ENCODE data around the gene XK. TPM values are rescaled to one million over a fixed set of nuclear protein-coding genes. Genes with fewer than 3 reads are reported as not detected.

XK gene
- total RNA-seq, 1 experiment from 2014 or later = 11.3 TPM

DNA sequence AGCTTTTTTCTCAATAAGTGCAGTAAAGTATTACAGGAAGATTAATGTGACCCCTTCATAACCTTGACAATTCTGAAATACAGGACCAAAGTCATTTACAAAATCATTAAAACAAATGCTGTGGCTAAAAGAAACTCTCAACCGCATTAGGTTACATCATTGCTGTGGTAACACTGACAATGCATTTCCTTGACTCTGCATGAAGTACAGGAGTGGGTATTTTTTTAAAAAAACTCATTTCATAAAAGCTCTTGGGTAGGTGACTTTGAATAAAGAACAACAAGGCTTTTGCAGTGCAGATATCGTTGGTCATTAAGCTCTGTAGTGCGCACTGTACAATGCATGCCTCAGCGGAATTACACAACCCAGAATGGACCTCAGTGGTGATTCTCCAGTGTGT is 23.4 kb upstream of the XK start:
- BruUV-seq (replicated peaks) = no TSS peak
- Mint-ChIP-seq H3K36me3 (ENCODE audit: insufficient read depth, unreplicated experiment) (no peaks in the 10 kb centered on the region), H3K9me3 (ENCODE audit: low read depth, unreplicated experiment) (no peaks in the 10 kb centered on the region), H3K27me3 (ENCODE audit: unreplicated experiment) (no peaks in the 10 kb centered on the region), H3K4me3 (ENCODE audit: low read depth, unreplicated experiment) (no peak overlapping the region), H3K27ac (ENCODE audit: unreplicated experiment) (no peak overlapping the region), H3K4me1 (ENCODE audit: low read depth, unreplicated experiment) (no peaks in the 10 kb centered on the region)
- CTCF ChIA-PET = no interaction called here
- TF ChIP-seq CTCF (IDR thresholded peaks at IDR 0.05; ENCODE audit: unreplicated experiment) = no peak
- DNase-seq = no peak
- intact Hi-C loops (cut with micrococcal nuclease; ENCODE audit: unreplicated experiment) = no loop called here

DNA sequence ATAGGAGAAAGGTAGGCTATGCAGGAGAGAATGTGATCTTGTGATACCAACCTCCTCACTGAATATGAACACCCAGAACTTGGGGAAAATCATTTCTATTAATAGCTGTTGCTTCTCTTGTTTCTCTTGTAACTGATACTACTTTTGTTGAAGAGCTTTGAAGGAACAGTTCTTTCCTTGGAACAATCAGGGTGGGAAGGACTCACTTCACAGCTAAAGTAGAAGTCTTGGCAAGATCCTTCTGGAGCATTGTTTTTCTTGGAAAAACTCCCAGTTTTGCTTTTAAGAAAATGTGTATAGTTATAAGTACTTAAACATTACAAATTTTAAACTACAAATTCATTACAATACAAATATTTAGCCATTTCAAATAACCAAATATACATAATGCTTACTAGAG is 19.1 kb upstream of the XK start:
- no TSS peak for BruUV-seq (replicated peaks)
- Mint-ChIP-seq H3K27me3 (ENCODE audit: unreplicated experiment) (no peaks in the 10 kb centered on the region), H3K4me3 (ENCODE audit: low read depth, unreplicated experiment) (no peak overlapping the region), H3K27ac (ENCODE audit: unreplicated experiment) (no peak overlapping the region), H3K4me1 (ENCODE audit: low read depth, unreplicated experiment) (no peaks in the 10 kb centered on the region), H3K36me3 (ENCODE audit: insufficient read depth, unreplicated experiment) (no peaks in the 10 kb centered on the region), H3K9me3 (ENCODE audit: low read depth, unreplicated experiment) (no peaks in the 10 kb centered on the region)
- CTCF ChIA-PET = no interaction called here
- no peak for DNase-seq
- intact Hi-C loops (cut with micrococcal nuclease; ENCODE audit: unreplicated experiment) = no loop called here
- TF ChIP-seq CTCF (IDR thresholded peaks at IDR 0.05; ENCODE audit: unreplicated experiment) = no peak

GRCh38 chrX:37667141-37667540 is 18.4 kb upstream of the XK start:
- CTCF ChIA-PET = no interaction called here
- TF ChIP-seq CTCF (IDR thresholded peaks at IDR 0.05; ENCODE audit: unreplicated experiment) = no peak
- DNase-seq = no peak
- intact Hi-C loops (cut with micrococcal nuclease; ENCODE audit: unreplicated experiment) = no loop called here
- Mint-ChIP-seq H3K27me3 (ENCODE audit: unreplicated experiment) (no peaks in the 10 kb centered on the region), H3K27ac (ENCODE audit: unreplicated experiment) (no peak overlapping the region), H3K4me1 (ENCODE audit: low read depth, unreplicated experiment) (no peaks in the 10 kb centered on the region), H3K4me3 (ENCODE audit: low read depth, unreplicated experiment) (no peak overlapping the region), H3K9me3 (ENCODE audit: low read depth, unreplicated experiment) (no peaks in the 10 kb centered on the region), H3K36me3 (ENCODE audit: insufficient read depth, unreplicated experiment) (no peaks in the 10 kb centered on the region)
- BruUV-seq (replicated peaks) = no TSS peak

- no peak overlapping the region for H3K4me3 Mint-ChIP-seq (ENCODE audit: low read depth, unreplicated experiment)
- no peak for DNase-seq
- no peaks in the 10 kb centered on the region for H3K9me3 Mint-ChIP-seq (ENCODE audit: low read depth, unreplicated experiment)
- H3K27me3 Mint-ChIP-seq (ENCODE audit: unreplicated experiment) = no peaks in the 10 kb centered on the region
- TF ChIP-seq CTCF (IDR thresholded peaks at IDR 0.05; ENCODE audit: unreplicated experiment) = no peak
- H3K27ac Mint-ChIP-seq (ENCODE audit: unreplicated experiment) = no peak overlapping the region
- intact Hi-C loops (cut with micrococcal nuclease; ENCODE audit: unreplicated experiment) = no loop called here
- H3K36me3 Mint-ChIP-seq (ENCODE audit: insufficient read depth, unreplicated experiment) = no peaks in the 10 kb centered on the region
- H3K4me1 Mint-ChIP-seq (ENCODE audit: low read depth, unreplicated experiment) = no peaks in the 10 kb centered on the region
- CTCF ChIA-PET = no interaction called here
- no TSS peak for BruUV-seq (replicated peaks)
These were observed 13.0 kb upstream of the XK start for GRCh38 chrX:37672563-37672962.

GRCh38 chrX:37676811-37677210 is 8.8 kb upstream of the XK start:
- no peak for TF ChIP-seq CTCF (IDR thresholded peaks at IDR 0.05; ENCODE audit: unreplicated experiment)
- Mint-ChIP-seq H3K27me3 (ENCODE audit: unreplicated experiment) (no peaks in the 10 kb centered on the region), H3K27ac (ENCODE audit: unreplicated experiment) (no peak overlapping the region), H3K36me3 (ENCODE audit: insufficient read depth, unreplicated experiment) (no peaks in the 10 kb centered on the region), H3K9me3 (ENCODE audit: low read depth, unreplicated experiment) (no peaks in the 10 kb centered on the region), H3K4me3 (ENCODE audit: low read depth, unreplicated experiment) (no peak overlapping the region), H3K4me1 (ENCODE audit: low read depth, unreplicated experiment) (no peaks in the 10 kb centered on the region)
- DNase-seq = no peak
- intact Hi-C loops (cut with micrococcal nuclease; ENCODE audit: unreplicated experiment) = no loop called here
- CTCF ChIA-PET = no interaction called here
- BruUV-seq (replicated peaks) = no TSS peak
